ENCODE measurements around the gene MATCAP1. TPM values are rescaled to one million over a fixed set of nuclear protein-coding genes. Genes with fewer than 3 reads are reported as not detected.

Gene MATCAP1
- total and polyA plus RNA-seq, 2 of the 13 experiments (the other 11 are each of a cell fraction or from before 2014, with no cell fraction given): 11.2 to 24.5 TPM

GRCh38 chr16:67164599-67165061 is 19.1 kb downstream of the MATCAP1 start, which contains the start of gene HSF4 (continued):
- TF ChIP-seq HOXA3 (CRISPR knock-in tag; IDR thresholded peaks at IDR 0.05) (peak; percentile 93), ZFY (CRISPR knock-in tag; IDR thresholded peaks at IDR 0.05) (peak; percentile 85), ZBTB21 (CRISPR knock-in tag; IDR thresholded peaks at IDR 0.05) (no peak), ZNF788 (CRISPR knock-in tag; IDR thresholded peaks at IDR 0.05; ENCODE audit: borderline replicate concordance) (peak; percentile 87), RFXAP (CRISPR knock-in tag; IDR thresholded peaks at IDR 0.05; ENCODE audit: borderline replicate concordance) (peak; percentile 95), ZBTB33 (CRISPR knock-in tag; IDR thresholded peaks at IDR 0.05) (peak; percentile 7; the same call in 1 of the 2 replicates), ZNF761 (CRISPR knock-in tag; conservative IDR thresholded peaks at IDR 0.05) (0 out of 2 replicates have a peak, but pooled peaks have one; percentile 37), ZNF407 (CRISPR knock-in tag; IDR thresholded peaks at IDR 0.05; ENCODE audit: not compliant biosample characterization) (peak; percentile 88), ATF7-NPFF (CRISPR knock-in tag; IDR thresholded peaks at IDR 0.05; ENCODE audit: low read depth) (peak; percentile 95), ZBTB8A (CRISPR knock-in tag; IDR thresholded peaks at IDR 0.05; ENCODE audit: borderline replicate concordance, low read depth) (no peak; the same call in 1 of the 2 replicates), ZBTB14 (CRISPR knock-in tag; IDR thresholded peaks at IDR 0.05) (peak; percentile 64)
- TF ChIP-seq, protein P1, sequence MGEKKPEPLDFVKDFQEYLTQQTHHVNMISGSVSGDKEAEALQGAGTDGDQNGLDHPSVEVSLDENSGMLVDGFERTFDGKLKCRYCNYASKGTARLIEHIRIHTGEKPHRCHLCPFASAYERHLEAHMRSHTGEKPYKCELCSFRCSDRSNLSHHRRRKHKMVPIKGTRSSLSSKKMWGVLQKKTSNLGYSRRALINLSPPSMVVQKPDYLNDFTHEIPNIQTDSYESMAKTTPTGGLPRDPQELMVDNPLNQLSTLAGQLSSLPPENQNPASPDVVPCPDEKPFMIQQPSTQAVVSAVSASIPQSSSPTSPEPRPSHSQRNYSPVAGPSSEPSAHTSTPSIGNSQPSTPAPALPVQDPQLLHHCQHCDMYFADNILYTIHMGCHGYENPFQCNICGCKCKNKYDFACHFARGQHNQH (CRISPR knock-in tag; IDR thresholded peaks at IDR 0.05): peak; percentile 31; the same call in 1 of the 2 replicates
- TF ChIP-seq, protein P2, sequence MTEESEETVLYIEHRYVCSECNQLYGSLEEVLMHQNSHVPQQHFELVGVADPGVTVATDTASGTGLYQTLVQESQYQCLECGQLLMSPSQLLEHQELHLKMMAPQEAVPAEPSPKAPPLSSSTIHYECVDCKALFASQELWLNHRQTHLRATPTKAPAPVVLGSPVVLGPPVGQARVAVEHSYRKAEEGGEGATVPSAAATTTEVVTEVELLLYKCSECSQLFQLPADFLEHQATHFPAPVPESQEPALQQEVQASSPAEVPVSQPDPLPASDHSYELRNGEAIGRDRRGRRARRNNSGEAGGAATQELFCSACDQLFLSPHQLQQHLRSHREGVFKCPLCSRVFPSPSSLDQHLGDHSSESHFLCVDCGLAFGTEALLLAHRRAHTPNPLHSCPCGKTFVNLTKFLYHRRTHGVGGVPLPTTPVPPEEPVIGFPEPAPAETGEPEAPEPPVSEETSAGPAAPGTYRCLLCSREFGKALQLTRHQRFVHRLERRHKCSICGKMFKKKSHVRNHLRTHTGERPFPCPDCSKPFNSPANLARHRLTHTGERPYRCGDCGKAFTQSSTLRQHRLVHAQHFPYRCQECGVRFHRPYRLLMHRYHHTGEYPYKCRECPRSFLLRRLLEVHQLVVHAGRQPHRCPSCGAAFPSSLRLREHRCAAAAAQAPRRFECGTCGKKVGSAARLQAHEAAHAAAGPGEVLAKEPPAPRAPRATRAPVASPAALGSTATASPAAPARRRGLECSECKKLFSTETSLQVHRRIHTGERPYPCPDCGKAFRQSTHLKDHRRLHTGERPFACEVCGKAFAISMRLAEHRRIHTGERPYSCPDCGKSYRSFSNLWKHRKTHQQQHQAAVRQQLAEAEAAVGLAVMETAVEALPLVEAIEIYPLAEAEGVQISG (CRISPR knock-in tag; IDR thresholded peaks at IDR 0.05): peak; percentile 89

All from HepG2 (cell line).